Activated T-cell treated with anti-CD3 and anti-CD28 coated beads, Interleukin-2, amount 50 U/mL, for 1 hour (primary cell): ENCODE results near the gene WDR48.

Experiments used
- DNase-seq: peaks from one replicate; pipeline ENCODE4 v3.0.0-alpha.2; 2020

WDR48 gene

GRCh38 chr3:39102504-39103323 lies 50.9 kb downstream of the WDR48 start:
- DNase-seq: no peak

- DNase-seq: no peak
Observed at GRCh38 chr3:39103324-39103693, 51.5 kb downstream of the WDR48 start.

DNA sequence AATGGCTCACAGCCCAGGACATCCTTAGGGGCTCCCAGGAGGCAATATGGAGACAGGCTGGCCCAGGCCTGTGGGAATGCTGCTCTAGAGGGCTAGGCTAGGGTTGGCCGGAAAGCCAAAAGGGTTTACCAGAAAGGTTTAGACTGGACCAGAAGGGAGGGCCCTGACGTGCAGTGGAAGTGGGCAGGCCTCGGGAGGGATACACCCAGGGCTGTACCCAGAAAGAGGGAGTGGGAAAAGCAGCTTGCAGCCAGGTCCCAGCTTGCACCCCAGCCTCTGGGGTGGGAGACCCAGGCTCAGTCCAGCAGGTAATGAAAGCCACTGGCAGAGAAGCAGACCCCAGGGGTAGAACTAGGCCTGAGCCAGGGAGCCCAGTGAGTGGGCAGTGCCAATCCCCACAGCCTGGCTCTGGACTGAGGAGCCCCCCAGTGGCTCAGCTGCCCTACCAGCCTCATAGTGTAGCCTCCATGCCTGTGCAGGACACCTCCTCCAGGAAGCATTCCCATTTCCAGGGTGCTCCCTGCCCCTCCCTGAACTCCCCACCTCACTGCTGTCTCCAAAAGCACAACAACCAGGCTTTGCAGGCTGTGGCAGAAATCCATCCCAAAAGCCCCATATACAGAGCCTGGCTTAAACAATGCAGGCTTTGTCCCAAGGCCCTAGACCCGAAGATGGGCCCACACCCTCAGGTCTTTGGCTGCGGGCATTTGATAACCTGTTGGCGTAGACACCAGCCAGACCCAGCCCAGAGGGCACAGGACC lies 52.2 kb downstream of the WDR48 start:
- no peak for DNase-seq

- no peak for DNase-seq
Observed at GRCh38 chr3:39104961-39105686, 53.3 kb downstream of the WDR48 start.

- no peak for DNase-seq
Observed at GRCh38 chr3:39105687-39106063, 53.9 kb downstream of the WDR48 start.

- no peak for DNase-seq
Observed at GRCh38 chr3:39106281-39106811, 54.5 kb downstream of the WDR48 start.

DNA sequence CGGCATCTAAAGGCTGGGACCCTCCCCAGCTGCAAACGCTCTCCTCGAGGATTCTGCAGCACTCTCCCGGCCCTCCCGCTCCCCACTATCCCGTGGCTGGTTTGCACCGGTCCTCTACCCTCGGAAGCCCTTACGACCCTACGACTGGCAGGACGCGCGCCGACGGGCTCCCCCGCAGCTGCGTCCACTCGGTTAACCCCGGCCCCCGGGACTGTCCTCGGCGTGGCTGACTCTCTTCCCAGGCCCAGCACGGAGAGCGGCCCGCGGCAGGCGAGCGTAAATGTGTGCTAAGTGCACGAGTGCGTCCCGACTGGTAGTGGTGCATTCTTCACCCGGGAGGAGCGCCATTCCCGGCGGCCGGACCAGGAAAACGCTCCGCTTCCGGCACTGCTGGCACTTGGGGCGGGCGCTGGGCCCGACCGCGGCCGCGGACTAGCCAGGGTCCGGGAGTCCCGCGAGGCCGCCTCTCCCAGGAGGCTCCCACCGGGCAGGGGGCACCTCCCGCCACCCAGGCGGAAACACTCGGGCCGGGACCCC lies 55.1 kb downstream of the WDR48 start:
- no peak for DNase-seq

DNA sequence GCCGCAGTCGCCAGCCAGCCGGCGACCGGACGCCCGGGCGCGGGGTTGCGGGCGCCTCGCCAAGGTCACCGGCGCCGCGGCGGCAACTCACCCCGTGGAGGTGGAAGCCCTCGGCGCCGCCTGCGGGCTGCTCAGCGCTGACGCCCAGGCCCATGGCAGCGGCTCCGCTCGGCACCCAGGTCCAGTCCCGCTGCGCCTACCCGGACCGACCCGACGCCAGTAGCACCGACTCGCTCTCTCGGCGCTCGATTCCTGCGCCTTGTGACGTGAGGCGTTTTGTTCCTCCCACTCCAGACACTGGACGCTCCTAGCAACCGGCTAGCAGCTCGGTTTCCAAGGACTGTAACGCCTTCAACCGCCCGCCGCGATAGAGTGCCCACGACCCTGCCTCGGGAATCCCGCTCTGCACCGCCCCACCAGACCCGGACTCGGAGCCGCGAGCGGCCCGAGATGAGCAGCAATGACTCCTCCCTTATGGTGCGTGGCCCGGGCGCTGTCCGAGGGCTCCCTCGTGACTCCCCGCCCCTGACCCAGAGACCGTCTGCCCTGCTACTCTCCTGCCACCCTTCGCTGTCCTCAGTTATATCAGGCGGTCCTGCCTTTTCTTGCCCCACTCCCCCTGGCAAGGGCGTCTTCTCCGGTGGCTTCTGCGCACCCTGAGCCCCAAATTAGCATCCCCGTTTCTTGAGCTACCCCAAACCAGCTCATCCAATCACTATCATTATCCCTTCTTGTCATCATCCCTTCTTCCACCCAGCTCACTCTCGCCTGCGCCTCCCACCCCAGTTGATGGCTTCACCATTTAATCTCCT lies 55.8 kb downstream of the WDR48 start, which contains the start of the genes GORASP1 and TTC21A:
GORASP1 (minus strand) TSS at position 240 of the 812 bp plus-strand sequence; CDS start at position 154, 86 bp downstream.
TTC21A (plus strand) TSS at position 293 of the 812 bp plus-strand sequence; CDS start at position 451, 158 bp downstream.
- DNase-seq: peak; percentile 75

DNA sequence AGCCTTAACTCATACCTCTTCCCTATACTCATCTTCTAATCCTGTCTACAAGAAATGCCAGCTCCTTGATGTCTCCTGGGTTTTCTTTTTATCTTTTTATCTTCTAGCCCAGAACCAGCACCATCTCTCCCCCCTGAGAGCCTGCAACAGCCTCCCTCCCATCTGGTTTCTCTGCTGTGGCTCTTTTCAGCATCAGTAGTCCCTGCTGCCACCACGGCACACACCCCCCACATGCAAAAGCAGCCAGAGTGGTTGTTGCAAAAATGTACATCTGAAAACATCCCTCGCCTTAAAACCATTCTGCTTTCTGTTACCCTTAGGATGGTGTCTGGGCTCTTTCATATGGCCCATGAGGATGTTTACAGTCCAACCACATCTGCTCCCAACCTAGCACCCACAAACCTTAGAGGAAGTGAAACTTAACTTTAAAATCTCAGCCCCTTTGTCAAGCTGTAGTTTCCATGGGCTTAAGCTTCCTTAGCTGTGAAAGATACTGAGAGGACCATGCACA lies 56.4 kb downstream of the WDR48 start:
- DNase-seq: no peak

GRCh38 chr3:39109086-39109485 lies 57.3 kb downstream of the WDR48 start:
- no peak for DNase-seq

GRCh38 chr3:39110041-39110639 lies 58.3 kb downstream of the WDR48 start:
- DNase-seq: no peak

GRCh38 chr3:39112113-39112512 lies 60.3 kb downstream of the WDR48 start:
- DNase-seq: no peak

- DNase-seq: no peak
Observed at GRCh38 chr3:39112535-39112934, 60.7 kb downstream of the WDR48 start.

- DNase-seq: no peak
Observed at GRCh38 chr3:39113291-39113690, 61.5 kb downstream of the WDR48 start.

- no peak for DNase-seq
Observed at GRCh38 chr3:39114456-39114855, 62.6 kb downstream of the WDR48 start.

DNA sequence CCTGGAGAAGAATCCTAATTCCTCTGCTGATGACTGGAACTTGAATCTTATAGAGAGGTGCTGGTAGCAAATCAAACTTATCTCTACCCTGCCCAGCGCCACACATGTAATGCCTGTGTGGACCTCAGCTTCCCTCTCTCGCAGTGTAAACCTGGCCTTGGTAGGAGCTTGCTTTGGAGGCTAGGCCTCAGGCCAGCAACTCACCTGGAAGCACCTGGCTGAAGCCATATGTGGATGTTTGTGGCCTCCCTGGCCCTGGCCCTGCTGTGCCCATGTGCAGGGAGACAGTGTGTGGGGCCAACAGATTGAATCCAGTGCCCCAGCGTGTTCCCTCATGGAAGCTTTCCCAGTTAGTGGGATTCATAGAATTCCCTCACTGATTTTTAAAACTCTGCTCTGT lies 64.1 kb downstream of the WDR48 start:
- DNase-seq: no peak

DNA sequence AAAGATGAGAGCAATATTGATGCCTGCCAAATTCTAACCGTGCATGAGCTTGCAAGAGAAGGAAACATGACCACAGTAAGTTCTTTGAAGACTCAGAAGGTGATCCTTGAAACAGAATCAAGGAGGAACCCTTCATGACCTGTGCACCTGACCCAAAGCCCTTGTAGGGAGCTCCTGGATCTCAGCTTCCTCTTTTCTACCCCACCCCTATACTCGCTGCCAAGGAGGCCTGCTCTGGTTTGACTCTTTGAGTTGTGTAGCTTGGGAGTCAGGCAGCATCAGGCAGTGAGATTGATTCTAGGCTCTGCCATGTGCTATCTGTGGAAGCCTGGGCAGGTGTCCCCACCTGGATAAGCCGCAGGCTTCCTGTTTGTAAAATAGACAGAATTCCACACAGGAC lies 66.3 kb downstream of the WDR48 start:
- DNase-seq: no peak

- DNase-seq: no peak
Observed at GRCh38 chr3:39118931-39119660, 67.3 kb downstream of the WDR48 start.

GRCh38 chr3:39121621-39122020 lies 69.8 kb downstream of the WDR48 start:
- DNase-seq: no peak

GRCh38 chr3:39122813-39123212 lies 71.0 kb downstream of the WDR48 start:
- DNase-seq: no peak
